Neural cell (in vitro differentiated cells): ENCODE data around the gene RASAL1. TPM values are rescaled to one million over a fixed set of nuclear protein-coding genes. Genes with fewer than 3 reads are reported as not detected.

Source experiments
- H2AFZ ChIP-seq: fragments of 200-600, 300-800 bp; sonication (generic), shearing (Covaris generic); 2 replicates; pipeline ENCODE4 v1.6.0; 2014; ENCODE audit warnings: low read depth, mild to moderate bottlenecking, antibody characterized with exemption, low read length, moderate library complexity
- H3F3A ChIP-seq: fragments of 200-600 bp; shearing (Covaris generic); 2 replicates; pipeline ENCODE4 v1.6.1; 2016; ENCODE audit warnings: mild to moderate bottlenecking, moderate library complexity, mixed read lengths, antibody characterized with exemption, low read length; ENCODE audit not compliant: insufficient read depth, poor library complexity, severe bottlenecking
- H3K27ac ChIP-seq: fragments of 200-600, 300-800 bp; sonication (generic), shearing (Covaris generic); 2 replicates; pipeline ENCODE4 v1.5.1; 2014; ENCODE audit warnings: mild to moderate bottlenecking, low read length, moderate library complexity
- H3K27me3 ChIP-seq: fragments of 300-800, 200-600 bp; sonication (generic), shearing (Covaris generic); 2 replicates; pipeline ENCODE4 v1.6.0; 2014; ENCODE audit warnings: mild to moderate bottlenecking, low read depth, low read length, moderate library complexity; ENCODE audit not compliant: insufficient read depth
- H3K36me3 ChIP-seq: fragments of 300-800, 200-600 bp; sonication (generic), shearing (Covaris generic); 2 replicates; pipeline ENCODE4 v1.5.1; 2014; ENCODE audit warnings: mild to moderate bottlenecking, antibody characterized with exemption, low read length, moderate library complexity; ENCODE audit not compliant: insufficient read depth
- H3K4me2 ChIP-seq: fragments of 300-800, 200-600 bp; sonication (generic), shearing (Covaris generic); 2 replicates; pipeline ENCODE4 v1.6.0; 2014; ENCODE audit warnings: mild to moderate bottlenecking, low read length
- H3K4me3 ChIP-seq: fragments of 300-800, 200-600 bp; sonication (generic), shearing (Covaris generic); 2 replicates; pipeline ENCODE4 v1.5.1; 2014; ENCODE audit warnings: mild to moderate bottlenecking, low read length, moderate library complexity
- H3K79me2 ChIP-seq: fragments of 200-600 bp; shearing (Covaris generic); replicated peaks from 2 replicates; pipeline ENCODE4 v1.6.0; 2014; ENCODE audit warnings: mild to moderate bottlenecking, low read length, moderate library complexity; ENCODE audit not compliant: insufficient read depth
- H3K9ac ChIP-seq: fragments of 300-800, 200-600 bp; sonication (generic), shearing (Covaris generic); 2 replicates; pipeline ENCODE4 v1.6.1; 2016; ENCODE audit warnings: mild to moderate bottlenecking, low read length, mixed read lengths
- H3K9me2 ChIP-seq: fragments of 200-600 bp; shearing (Covaris generic); 2 replicates; pipeline ENCODE4 v1.6.1; 2016; ENCODE audit warnings: mild to moderate bottlenecking, low read length, mixed read lengths; ENCODE audit not compliant: insufficient read depth
- H3K9me3 ChIP-seq: fragments of 200-600, 300-800 bp; sonication (generic), shearing (Covaris generic); 2 replicates; pipeline ENCODE4 v1.6.1; 2016; ENCODE audit warnings: mild to moderate bottlenecking, mixed run types, low read length, moderate library complexity, mixed read lengths
- H4K20me1 ChIP-seq: fragments of 200-600 bp; shearing (Covaris generic); 2 replicates; pipeline ENCODE4 v1.6.1; 2016; ENCODE audit warnings: mild to moderate bottlenecking, mixed run types; ENCODE audit not compliant: insufficient read depth
- CTCF ChIP-seq: fragments of 450-650 bp; IDR thresholded peaks from 2 replicates; pipeline ENCODE4 v1.5.1; 2014; ENCODE audit warnings: antibody characterized with exemption, mild to moderate bottlenecking, moderate library complexity; ENCODE audit not compliant: poor library complexity, severe bottlenecking
- EP300 ChIP-seq: fragments of 450-650 bp; conservative IDR thresholded peaks from 2 replicates; pipeline ENCODE4 v1.6.1; 2014; ENCODE audit warnings: antibody characterized with exemption, mild to moderate bottlenecking, moderate library complexity; ENCODE audit not compliant: poor library complexity, severe bottlenecking
- EZH2 ChIP-seq: fragments of 200-600, 300-800 bp; shearing (Covaris generic), sonication (generic); IDR thresholded peaks from 2 replicates; pipeline ENCODE4 v1.6.1; 2014; ENCODE audit warnings: antibody characterized with exemption, low read length, borderline replicate concordance, mild to moderate bottlenecking; ENCODE audit not compliant: insufficient read depth, poor library complexity, severe bottlenecking
- MXI1 ChIP-seq: fragments of 450-650 bp; conservative IDR thresholded peaks from 2 replicates; pipeline ENCODE4 v1.6.1; 2014; ENCODE audit warnings: antibody characterized with exemption, mild to moderate bottlenecking; ENCODE audit not compliant: poor library complexity, severe bottlenecking
- POLR2AphosphoS5 ChIP-seq: IDR thresholded peaks from 2 replicates; pipeline ENCODE4 v1.6.1; 2012
- RAD21 ChIP-seq: fragments of 450-650 bp; conservative IDR thresholded peaks from 2 replicates; pipeline ENCODE4 v1.6.1; 2014; ENCODE audit warnings: antibody characterized with exemption, mild to moderate bottlenecking, moderate library complexity
- REST ChIP-seq: IDR thresholded peaks from 2 replicates; pipeline ENCODE4 v1.6.1; 2012; ENCODE audit warnings: borderline replicate concordance
- SMC3 ChIP-seq: fragments of 450-650 bp; conservative IDR thresholded peaks from 2 replicates; pipeline ENCODE4 v1.6.1; 2014; ENCODE audit warnings: antibody characterized with exemption, mild to moderate bottlenecking, moderate library complexity; ENCODE audit not compliant: poor library complexity
- TAF1 ChIP-seq: IDR thresholded peaks from 2 replicates; pipeline ENCODE4 v1.6.1; 2012; ENCODE audit warnings: low read depth
- polyA plus RNA-seq: library from polyadenylated mRNA; depleted of rRNA; stranded (reverse); fragments of >200 nt; gene quantifications from 2 replicates; pipeline ENCODE4 v1.2.3, GENCODE V29; 2014

Gene RASAL1
- polyA plus RNA-seq, 1 donor from 2014 or later, result 0.15 TPM

- Histone ChIP-seq H3F3A (no peaks in the 10 kb centered on the region), H3K27ac (no peak overlapping the region)
- no peak for TF ChIP-seq REST
- no peak for TF ChIP-seq TAF1
- TF ChIP-seq SMC3, result no peak
- no peak for TF ChIP-seq EZH2
- no peak for TF ChIP-seq MXI1
- no peak for TF ChIP-seq RAD21
- no peak for TF ChIP-seq POLR2AphosphoS5
- TF ChIP-seq CTCF, result no peak
- no peak for TF ChIP-seq EP300
Measured at GRCh38 chr12:113088971-113089756, 46.4 kb downstream of the RASAL1 start.

DNA sequence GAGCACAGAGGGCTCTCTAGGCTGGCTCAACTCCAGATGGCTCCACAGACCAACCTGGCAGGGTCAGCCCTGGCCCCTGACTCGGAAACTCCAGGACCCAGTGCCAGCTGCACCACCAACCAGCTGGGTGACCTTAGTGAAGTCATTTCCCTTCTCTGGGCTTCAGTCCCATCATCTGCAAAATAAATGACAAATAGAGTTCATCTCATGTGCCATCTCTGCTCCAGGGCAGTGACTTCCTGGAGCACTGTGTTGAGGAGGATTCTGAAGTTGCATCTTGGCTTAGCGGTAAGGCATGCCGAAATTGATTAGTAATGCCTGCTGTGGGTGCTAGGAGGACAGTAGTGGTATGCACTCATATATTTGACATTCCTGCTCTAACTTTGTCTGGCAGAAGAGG lies 47.5 kb downstream of the RASAL1 start:
- peaks cover 4% of the 10 kb centered on the region for H3K36me3 ChIP-seq
- no peak for TF ChIP-seq SMC3
- no peak for TF ChIP-seq RAD21
- no peak for TF ChIP-seq POLR2AphosphoS5
- no peak for TF ChIP-seq CTCF
- no peak for TF ChIP-seq EZH2
- no peak for TF ChIP-seq REST
- no peak for TF ChIP-seq MXI1
- no peak for TF ChIP-seq TAF1
- no peak for TF ChIP-seq EP300

More at GRCh38 chr12:113088971-113089756, 46.4 kb downstream of the RASAL1 start:
- no peak overlapping the region for H3K4me2 ChIP-seq
- no peaks in the 10 kb centered on the region for H3K79me2 ChIP-seq
- H3K4me3 ChIP-seq, result no peak overlapping the region
- H3K9me3 ChIP-seq, result no peaks in the 10 kb centered on the region
- no peaks in the 10 kb centered on the region for H3K9me2 ChIP-seq
- H3K36me3 ChIP-seq, result no peaks in the 10 kb centered on the region
- H3K9ac ChIP-seq, result no peak overlapping the region
- no peaks in the 10 kb centered on the region for H4K20me1 ChIP-seq
- no peaks in the 10 kb centered on the region for H3K27me3 ChIP-seq
- no peak overlapping the region for H2AFZ ChIP-seq

More for the DNA sequence above, 47.5 kb downstream of the RASAL1 start:
- Histone ChIP-seq H3K4me3 (no peak overlapping the region), H4K20me1 (no peaks in the 10 kb centered on the region), H3K9me2 (no peaks in the 10 kb centered on the region), H3K79me2 (no peaks in the 10 kb centered on the region), H3K27me3 (no peaks in the 10 kb centered on the region), H2AFZ (no peak overlapping the region), H3K27ac (no peak overlapping the region), H3K4me2 (no peak overlapping the region), H3K9me3 (no peaks in the 10 kb centered on the region), H3F3A (no peaks in the 10 kb centered on the region), H3K9ac (no peak overlapping the region)
